Measurements from ENCODE around the gene SCAF1. TPM values are rescaled to one million over a fixed set of nuclear protein-coding genes. Genes with fewer than 3 reads are reported as not detected.
A peak's percentile ranks its signal among the peaks of the same experiment; 100 is the strongest.

Gene SCAF1
- total RNA-seq, 2 donors from 2014 or later, result 84.8 to 94.5 TPM

GRCh38 chr19:49665036-49665350 is 23.0 kb downstream of the SCAF1 start:
- no peak for TF ChIP-seq CTCF (conservative IDR thresholded peaks at IDR 0.05)
- peak overlapping the region; percentile 93 for H3K4me3 Mint-ChIP-seq
- H3K27ac Mint-ChIP-seq, result peak overlapping the region; percentile 95
- DNase-seq, result no peak
- Histone ChIP-seq H3K4me3 (ENCODE audit: low read length) (peak overlapping the region; percentile 90), H3K27ac (ENCODE audit: low read depth, low read length) (peak overlapping the region; percentile 34), H3K27me3 (ENCODE audit: control insufficient read depth, insufficient read depth, low read length, poor library complexity, severe bottlenecking) (no peaks in the 10 kb centered on the region), H3K4me1 (ENCODE audit: control insufficient read depth, insufficient read depth, low read length) (no peaks in the 10 kb centered on the region), H3K9me3 (ENCODE audit: control insufficient read depth, low read length) (peaks cover 8% of the 10 kb centered on the region), H3K9ac (ENCODE audit: extremely low read depth, low read length, poor library complexity, severe bottlenecking) (peak overlapping the region; percentile 77), H3K36me3 (ENCODE audit: control insufficient read depth, insufficient read depth, low read length) (peaks cover 48% of the 10 kb centered on the region)
- H3K4me1 Mint-ChIP-seq, result peaks cover 16% of the 10 kb centered on the region
- no peaks in the 10 kb centered on the region for H3K27me3 Mint-ChIP-seq (ENCODE audit: insufficient read depth)
- H3K9me3 Mint-ChIP-seq, result peaks cover 7% of the 10 kb centered on the region
- peaks cover 45% of the 10 kb centered on the region for H3K36me3 Mint-ChIP-seq (ENCODE audit: low read depth)
- 0% methylated on average over 4 to 7 of the region's 7 CpGs for WGBS, 2 experiments (ENCODE audit: insufficient coverage in 1 of 2, insufficient read length in 1 of 2)

GRCh38 chr19:49665351-49666119 is 23.5 kb downstream of the SCAF1 start, which contains the start of the genes BCL2L12 and IRF3:
BCL2L12 (plus strand) TSS chr19:49665933; CDS start chr19:49666693, 760 bp downstream.
IRF3 (minus strand) TSS chr19:49665857; CDS start chr19:49664838, 1,019 bp downstream.
- no peaks in the 10 kb centered on the region for H3K27me3 Mint-ChIP-seq (ENCODE audit: insufficient read depth)
- peaks cover 16% of the 10 kb centered on the region for H3K4me1 Mint-ChIP-seq
- H3K27ac Mint-ChIP-seq, result peak within 1 kb of the TSS; percentile 95
- peaks cover 47% of the 10 kb centered on the region for H3K36me3 ChIP-seq (ENCODE audit: control insufficient read depth, insufficient read depth, low read length)
- H3K27me3 ChIP-seq (ENCODE audit: control insufficient read depth, insufficient read depth, low read length, poor library complexity, severe bottlenecking), result no peaks in the 10 kb centered on the region
- H3K9ac ChIP-seq (ENCODE audit: extremely low read depth, low read length, poor library complexity, severe bottlenecking), result peak within 1 kb of the TSS; percentile 77
- 0 to 1% methylated on average over 35 to 50 of the region's 50 CpGs for WGBS, 2 experiments (ENCODE audit: insufficient coverage in 1 of 2, insufficient read length in 1 of 2)
- H3K27ac ChIP-seq (ENCODE audit: low read depth, low read length), result peak within 1 kb of the TSS; percentile 47
- H3K4me1 ChIP-seq (ENCODE audit: control insufficient read depth, insufficient read depth, low read length), result no peaks in the 10 kb centered on the region
- no peak for TF ChIP-seq CTCF (conservative IDR thresholded peaks at IDR 0.05)
- peak within 1 kb of the TSS; percentile 90 for H3K4me3 ChIP-seq (ENCODE audit: low read length)
- H3K4me3 Mint-ChIP-seq, result peak within 1 kb of the TSS; percentile 93
- H3K36me3 Mint-ChIP-seq (ENCODE audit: low read depth), result peaks cover 42% of the 10 kb centered on the region
- DNase-seq, result peak; percentile 98
- peaks cover 3% of the 10 kb centered on the region for H3K9me3 ChIP-seq (ENCODE audit: control insufficient read depth, low read length)
- H3K9me3 Mint-ChIP-seq, result peaks cover 1% of the 10 kb centered on the region

DNA sequence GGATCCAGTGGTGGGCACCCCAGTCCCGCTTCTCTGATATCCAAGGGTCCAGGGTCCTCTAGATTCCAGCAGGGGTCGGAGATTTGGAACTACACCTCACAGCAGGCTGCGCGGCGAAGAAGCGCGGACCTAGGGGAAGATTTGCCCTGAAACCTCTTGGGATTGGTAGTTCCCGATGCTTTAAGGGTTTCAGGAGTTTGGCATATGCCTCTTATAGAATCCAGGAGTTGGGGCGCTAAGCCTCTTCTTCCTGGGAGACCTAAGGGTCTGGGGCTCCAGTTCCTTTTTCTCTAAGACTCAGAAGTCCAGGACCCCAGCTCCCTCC is 24.1 kb downstream of the SCAF1 start:
- Mint-ChIP-seq H3K4me1 (peaks cover 16% of the 10 kb centered on the region), H3K27me3 (ENCODE audit: insufficient read depth) (no peaks in the 10 kb centered on the region), H3K9me3 (no peaks in the 10 kb centered on the region), H3K4me3 (peak overlapping the region; percentile 93), H3K27ac (peak overlapping the region; percentile 95), H3K36me3 (ENCODE audit: low read depth) (peaks cover 41% of the 10 kb centered on the region)
- Histone ChIP-seq H3K9ac (ENCODE audit: extremely low read depth, low read length, poor library complexity, severe bottlenecking) (peak overlapping the region; percentile 77), H3K4me3 (ENCODE audit: low read length) (peak overlapping the region; percentile 90), H3K27ac (ENCODE audit: low read depth, low read length) (no peak overlapping the region), H3K36me3 (ENCODE audit: control insufficient read depth, insufficient read depth, low read length) (peaks cover 45% of the 10 kb centered on the region), H3K4me1 (ENCODE audit: control insufficient read depth, insufficient read depth, low read length) (no peaks in the 10 kb centered on the region), H3K27me3 (ENCODE audit: control insufficient read depth, insufficient read depth, low read length, poor library complexity, severe bottlenecking) (no peaks in the 10 kb centered on the region), H3K9me3 (ENCODE audit: control insufficient read depth, low read length) (no peaks in the 10 kb centered on the region)
- WGBS, 2 experiments (ENCODE audit: insufficient coverage in 1 of 2, insufficient read length in 1 of 2), result 0% methylated on average over 7 to 9 of the region's 9 CpGs
- DNase-seq, result no peak
- TF ChIP-seq CTCF (conservative IDR thresholded peaks at IDR 0.05), result peak; percentile 53

Data from endodermal cell (in vitro differentiated cells).